HCT116 (cell line): ENCODE results near the gene SMTNL2. TPM values are rescaled to one million over a fixed set of nuclear protein-coding genes. Genes with fewer than 3 reads are reported as not detected.

Experiments
- ATAC-seq: fragments of 200-7000 bp; cut with Tn5 transposase; 2 replicates; pipeline ENCODE4 v1.9.1; 2020; ENCODE audit warnings: mild to moderate bottlenecking, moderate library complexity
- BruUV-seq: library from RNA; stranded (reverse); fragments of 400-500 nt; replicated peaks from 2 replicates; lab custom pipeline; 2021; lab: Mats Ljungman, UMichigan
- CTCF ChIA-PET: fragments of 300-600 bp; sonication (Branson Sonifier 250); formaldehyde crosslinking; loops from one replicate; lab custom pipeline; 2021; ENCODE audit warnings: antibody characterized with exemption; lab: Charles Lee
- POLR2A ChIA-PET: fragments of 300-600, 350-600 bp; sonication (Branson Sonifier 250); formaldehyde crosslinking; loops from one replicate; lab custom pipeline; 2021; ENCODE audit warnings: antibody characterized with exemption; lab: Charles Lee
- RAD21 ChIA-PET, 2 experiments: fragments of 300-600 bp; sonication (Branson Sonifier 250); formaldehyde crosslinking; loops; one replicate each; lab custom pipeline; 2023; ENCODE audit warnings: low total read pairs in 2 of 2; ENCODE audit not compliant: uncharacterized antibody in 2 of 2, unreplicated experiment in 2 of 2, low non-redundant PET in 1 of 2; lab: Charles Lee
- DNase-seq: peaks from one replicate; pipeline ENCODE4 v3.0.0-alpha.2; 2010; ENCODE audit warnings: low read depth, low spot score
- H2AFZ ChIP-seq: fragments of 200-600 bp; shearing (Covaris generic), sonication (generic); 2 replicates; pipeline ENCODE4 v1.6.1; 2017; ENCODE audit warnings: low read depth, mixed run types, mixed read lengths, antibody characterized with exemption, low read length; ENCODE audit not compliant: poor library complexity, severe bottlenecking
- H3K27ac ChIP-seq: 2 replicates; pipeline ENCODE4 v1.5.1; 2012; ENCODE audit warnings: low read depth, low read length
- H3K27me3 ChIP-seq: fragments of 200-600 bp; sonication (generic); 2 replicates; pipeline ENCODE4 v1.6.1; 2016; ENCODE audit warnings: mixed run types, low read length, mixed read lengths; ENCODE audit not compliant: insufficient read depth
- H3K36me3 ChIP-seq, 2 experiments: fragments of 200-500 bp in 1 of 2; fragments of 200-600 bp in 1 of 2; sonication (Bioruptor generic) in 1 of 2; sonication (generic) in 1 of 2; 2 replicates each; pipeline versions ENCODE4 v1.5.1 to v1.6.1; 2014 to 2016; ENCODE audit warnings: low read length in 2 of 2, inconsistent platforms in 1 of 2, mixed read lengths in 1 of 2, mixed run types in 1 of 2; ENCODE audit not compliant: insufficient read depth in 2 of 2, control insufficient read depth in 1 of 2
- H3K4me1 ChIP-seq, 2 experiments: fragments of 200-600 bp in 1 of 2; sonication (generic) in 1 of 2; 2 replicates each; pipeline versions ENCODE4 v1.5.1 to v1.6.1; 2012 to 2017; ENCODE audit warnings: low read length in 2 of 2, inconsistent platforms in 1 of 2, mild to moderate bottlenecking in 1 of 2, mixed read lengths in 1 of 2, mixed run types in 1 of 2, moderate library complexity in 1 of 2; ENCODE audit not compliant: insufficient read depth in 2 of 2, control insufficient read depth in 1 of 2
- H3K4me2 ChIP-seq: fragments of 200-600 bp; sonication (generic); 2 replicates; pipeline ENCODE4 v1.6.1; 2017; ENCODE audit warnings: mixed run types, low read length, mixed read lengths
- H3K4me3 ChIP-seq, 2 experiments: fragments of 200-600 bp in 1 of 2; sonication (generic) in 1 of 2; replicated peaks in 1 of 2; 2 replicates each; pipeline ENCODE4 v1.5.1; 2011 to 2016; ENCODE audit warnings: low read length in 2 of 2, control low read depth in 1 of 2, low read depth in 1 of 2, mild to moderate bottlenecking in 1 of 2, mixed read lengths in 1 of 2, mixed run types in 1 of 2
- H3K79me2 ChIP-seq: fragments of 200-600 bp; sonication (generic); 2 replicates; pipeline ENCODE4 v1.6.1; 2017; ENCODE audit warnings: mild to moderate bottlenecking, mixed run types, low read length, moderate library complexity, mixed read lengths; ENCODE audit not compliant: insufficient read depth
- H3K9ac ChIP-seq: fragments of 200-600 bp; sonication (generic); 2 replicates; pipeline ENCODE4 v1.6.1; 2016; ENCODE audit warnings: low read length, mixed read lengths
- H3K9me2 ChIP-seq: fragments of 200-600 bp; sonication (generic), shearing (Covaris generic); 2 replicates; pipeline ENCODE4 v1.6.1; 2017; ENCODE audit warnings: mixed run types, mild to moderate bottlenecking, moderate library complexity; ENCODE audit not compliant: insufficient read depth
- H3K9me3 ChIP-seq, 2 experiments: fragments of 200-500 bp in 1 of 2; fragments of 200-600 bp in 1 of 2; sonication (Bioruptor generic) in 1 of 2; sonication (generic) in 1 of 2; 2 replicates each; pipeline ENCODE4 v1.6.1; 2014 to 2017; ENCODE audit warnings: low read length in 2 of 2, mixed read lengths in 2 of 2, inconsistent platforms in 1 of 2, low read depth in 1 of 2, mild to moderate bottlenecking in 1 of 2, mixed run types in 1 of 2, moderate library complexity in 1 of 2; ENCODE audit not compliant: control insufficient read depth in 1 of 2, insufficient read depth in 1 of 2
- H4K20me1 ChIP-seq: fragments of 200-600 bp; sonication (generic), shearing (Covaris generic); 2 replicates; pipeline ENCODE4 v1.6.1; 2017; ENCODE audit warnings: mixed run types, mild to moderate bottlenecking, moderate library complexity; ENCODE audit not compliant: insufficient read depth
- CEBPB ChIP-seq: IDR thresholded peaks from 2 replicates; pipeline ENCODE4 v1.6.1; 2012; ENCODE audit warnings: low read depth
- EGR1 ChIP-seq: IDR thresholded peaks from 2 replicates; pipeline ENCODE4 v1.6.1; 2012; ENCODE audit warnings: low read depth
- EZH2 ChIP-seq: fragments of 200-600 bp; sonication (generic); IDR thresholded peaks from 2 replicates; pipeline ENCODE4 v1.6.1; 2017; ENCODE audit warnings: antibody characterized with exemption, mixed run types
- EZH2phosphoT487 ChIP-seq: fragments of 200-600 bp; IDR thresholded peaks from 2 replicates; pipeline ENCODE4 v1.6.1; 2018; ENCODE audit warnings: antibody characterized with exemption, borderline replicate concordance
- JUND ChIP-seq: IDR thresholded peaks from 2 replicates; pipeline ENCODE4 v1.6.1; 2012
- POLR2A ChIP-seq: IDR thresholded peaks from 2 replicates; pipeline ENCODE4 v1.7.0; 2011; ENCODE audit warnings: borderline replicate concordance; ENCODE audit not compliant: insufficient read depth, insufficient read length; ENCODE audit errors: extremely low read depth
- RAD21 ChIP-seq: IDR thresholded peaks from 2 replicates; pipeline ENCODE4 v1.6.1; 2012; ENCODE audit warnings: low read depth, mild to moderate bottlenecking
- SIN3A ChIP-seq: IDR thresholded peaks from 2 replicates; pipeline ENCODE4 v1.6.1; 2012; ENCODE audit warnings: low read depth
- SRF ChIP-seq: IDR thresholded peaks from 2 replicates; pipeline ENCODE4 v1.6.1; 2012; ENCODE audit warnings: low read depth
- TCF7L2 ChIP-seq: IDR thresholded peaks from 2 replicates; pipeline ENCODE4 v1.7.0; 2011; ENCODE audit warnings: borderline replicate concordance, inconsistent platforms; ENCODE audit not compliant: insufficient read depth, insufficient read length; ENCODE audit errors: extremely low read depth
- YY1 ChIP-seq: IDR thresholded peaks from 2 replicates; pipeline ENCODE4 v1.6.1; 2011; ENCODE audit warnings: low read length, low read depth, moderate library complexity, mild to moderate bottlenecking; ENCODE audit not compliant: insufficient replicate concordance; ENCODE audit errors: extremely low read depth
- ZNF274 ChIP-seq: fragments of 200-500 bp; sonication (Bioruptor generic); IDR thresholded peaks from 2 replicates; pipeline ENCODE4 v1.6.1; 2014; ENCODE audit warnings: mild to moderate bottlenecking, low read depth, low read length, inconsistent platforms
- intact Hi-C: fragments of 100-400 bp; cut with micrococcal nuclease; formaldehyde crosslinking; loops from 2 replicates; pipeline ENCODE4 v1.10.0; 2022
- total RNA-seq: library from RNA; stranded (reverse); gene quantifications from one replicate; pipeline ENCODE4 v1.2.1, GENCODE V29; 2021; ENCODE audit not compliant: unreplicated experiment
- TF ChIP-seq, protein P1 (sequence below): IDR thresholded peaks from 2 replicates; pipeline ENCODE4 v1.6.1; 2012
- TF ChIP-seq, protein P2 (sequence below), 3 experiments: fragments of 200-600 bp in 1 of 3; sonication (generic) in 1 of 3; IDR thresholded peaks in 2 of 3; conservative IDR thresholded peaks in 1 of 3; 2 replicates each; pipeline ENCODE4 v1.5.1; 2012 to 2017; ENCODE audit warnings: low read depth in 2 of 3, low read length in 2 of 3, antibody characterized with exemption in 1 of 3, borderline replicate concordance in 1 of 3, control low read depth in 1 of 3, mild to moderate bottlenecking in 1 of 3, mixed read lengths in 1 of 3, mixed run types in 1 of 3, moderate library complexity in 1 of 3; ENCODE audit not compliant: insufficient read depth in 1 of 3
- TF ChIP-seq, protein P3 (sequence below): IDR thresholded peaks from 2 replicates; pipeline ENCODE4 v1.6.1; 2012; ENCODE audit warnings: low read depth

The SMTNL2 gene
- total RNA-seq, 1 experiment from 2014 or later: 2.3 TPM

DNA sequence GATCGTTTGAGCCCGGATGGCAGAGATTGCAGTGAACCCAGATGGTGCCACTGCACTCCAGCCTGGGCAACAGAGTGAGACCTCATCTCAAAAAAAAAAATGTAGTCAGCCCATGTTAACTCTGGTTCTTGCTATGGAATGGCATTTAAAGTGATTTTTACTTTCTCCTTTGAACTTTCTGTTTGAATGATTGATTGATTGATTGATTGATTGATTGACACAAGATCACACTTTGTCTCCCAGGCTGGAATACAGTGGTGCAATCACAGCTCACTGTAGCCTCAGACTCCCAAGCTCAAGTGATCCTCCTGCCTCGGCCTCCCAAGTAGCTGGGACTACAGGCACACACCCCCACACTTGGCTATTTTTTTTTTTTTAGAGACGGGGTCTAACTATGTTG lies 17.0 kb downstream of the SMTNL2 start:
- no peak for DNase-seq
- no peak overlapping the region for H3K9ac ChIP-seq
- no peak overlapping the region for H2AFZ ChIP-seq
- ChIA-PET CTCF (no interaction called here), POLR2A (no interaction called here), RAD21 (no interaction called here)
- H3K27me3 ChIP-seq: no peaks in the 10 kb centered on the region
- no peaks in the 10 kb centered on the region for H3K9me3 ChIP-seq
- ATAC-seq: no peak
- H3K4me2 ChIP-seq: no peak overlapping the region
- TF ChIP-seq SIN3A (no peak), EGR1 (no peak), CEBPB (no peak), JUND (no peak), EZH2 (no peak), SRF (no peak), ZNF274 (no peak), POLR2A (no peak), YY1 (no peak), TCF7L2 (no peak), RAD21 (no peak), EZH2phosphoT487 (no peak)
- TF ChIP-seq, protein P1, sequence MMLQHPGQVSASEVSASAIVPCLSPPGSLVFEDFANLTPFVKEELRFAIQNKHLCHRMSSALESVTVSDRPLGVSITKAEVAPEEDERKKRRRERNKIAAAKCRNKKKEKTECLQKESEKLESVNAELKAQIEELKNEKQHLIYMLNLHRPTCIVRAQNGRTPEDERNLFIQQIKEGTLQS: no peak
- TF ChIP-seq, protein P2, sequence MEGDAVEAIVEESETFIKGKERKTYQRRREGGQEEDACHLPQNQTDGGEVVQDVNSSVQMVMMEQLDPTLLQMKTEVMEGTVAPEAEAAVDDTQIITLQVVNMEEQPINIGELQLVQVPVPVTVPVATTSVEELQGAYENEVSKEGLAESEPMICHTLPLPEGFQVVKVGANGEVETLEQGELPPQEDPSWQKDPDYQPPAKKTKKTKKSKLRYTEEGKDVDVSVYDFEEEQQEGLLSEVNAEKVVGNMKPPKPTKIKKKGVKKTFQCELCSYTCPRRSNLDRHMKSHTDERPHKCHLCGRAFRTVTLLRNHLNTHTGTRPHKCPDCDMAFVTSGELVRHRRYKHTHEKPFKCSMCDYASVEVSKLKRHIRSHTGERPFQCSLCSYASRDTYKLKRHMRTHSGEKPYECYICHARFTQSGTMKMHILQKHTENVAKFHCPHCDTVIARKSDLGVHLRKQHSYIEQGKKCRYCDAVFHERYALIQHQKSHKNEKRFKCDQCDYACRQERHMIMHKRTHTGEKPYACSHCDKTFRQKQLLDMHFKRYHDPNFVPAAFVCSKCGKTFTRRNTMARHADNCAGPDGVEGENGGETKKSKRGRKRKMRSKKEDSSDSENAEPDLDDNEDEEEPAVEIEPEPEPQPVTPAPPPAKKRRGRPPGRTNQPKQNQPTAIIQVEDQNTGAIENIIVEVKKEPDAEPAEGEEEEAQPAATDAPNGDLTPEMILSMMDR (IDR thresholded peaks at IDR 0.05 in 2 of 3, conservative IDR thresholded peaks at IDR 0.05 in 1 of 3; ENCODE audit: borderline replicate concordance in 1 of 3, insufficient read depth in 1 of 3, low read depth in 2 of 3, low read length in 2 of 3): no peak
- TF ChIP-seq, protein P3, sequence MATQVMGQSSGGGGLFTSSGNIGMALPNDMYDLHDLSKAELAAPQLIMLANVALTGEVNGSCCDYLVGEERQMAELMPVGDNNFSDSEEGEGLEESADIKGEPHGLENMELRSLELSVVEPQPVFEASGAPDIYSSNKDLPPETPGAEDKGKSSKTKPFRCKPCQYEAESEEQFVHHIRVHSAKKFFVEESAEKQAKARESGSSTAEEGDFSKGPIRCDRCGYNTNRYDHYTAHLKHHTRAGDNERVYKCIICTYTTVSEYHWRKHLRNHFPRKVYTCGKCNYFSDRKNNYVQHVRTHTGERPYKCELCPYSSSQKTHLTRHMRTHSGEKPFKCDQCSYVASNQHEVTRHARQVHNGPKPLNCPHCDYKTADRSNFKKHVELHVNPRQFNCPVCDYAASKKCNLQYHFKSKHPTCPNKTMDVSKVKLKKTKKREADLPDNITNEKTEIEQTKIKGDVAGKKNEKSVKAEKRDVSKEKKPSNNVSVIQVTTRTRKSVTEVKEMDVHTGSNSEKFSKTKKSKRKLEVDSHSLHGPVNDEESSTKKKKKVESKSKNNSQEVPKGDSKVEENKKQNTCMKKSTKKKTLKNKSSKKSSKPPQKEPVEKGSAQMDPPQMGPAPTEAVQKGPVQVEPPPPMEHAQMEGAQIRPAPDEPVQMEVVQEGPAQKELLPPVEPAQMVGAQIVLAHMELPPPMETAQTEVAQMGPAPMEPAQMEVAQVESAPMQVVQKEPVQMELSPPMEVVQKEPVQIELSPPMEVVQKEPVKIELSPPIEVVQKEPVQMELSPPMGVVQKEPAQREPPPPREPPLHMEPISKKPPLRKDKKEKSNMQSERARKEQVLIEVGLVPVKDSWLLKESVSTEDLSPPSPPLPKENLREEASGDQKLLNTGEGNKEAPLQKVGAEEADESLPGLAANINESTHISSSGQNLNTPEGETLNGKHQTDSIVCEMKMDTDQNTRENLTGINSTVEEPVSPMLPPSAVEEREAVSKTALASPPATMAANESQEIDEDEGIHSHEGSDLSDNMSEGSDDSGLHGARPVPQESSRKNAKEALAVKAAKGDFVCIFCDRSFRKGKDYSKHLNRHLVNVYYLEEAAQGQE: no peak
- intact Hi-C loops: no loop called here
- no TSS peak for BruUV-seq
- H3K4me3 ChIP-seq: no peak overlapping the region
- no peak overlapping the region for H3K27ac ChIP-seq
- no peaks in the 10 kb centered on the region for H3K79me2 ChIP-seq
- H3K4me1 ChIP-seq: no peaks in the 10 kb centered on the region; a peak in 1 of 4 replicates
- H3K9me2 ChIP-seq: no peaks in the 10 kb centered on the region
- no peaks in the 10 kb centered on the region for H3K36me3 ChIP-seq
- H4K20me1 ChIP-seq: no peaks in the 10 kb centered on the region
